ENCODE data around the gene SEMA4C.

- TF ChIP-seq EP300 (IDR thresholded peaks at IDR 0.05) (no peak), CTCF (IDR thresholded peaks at IDR 0.05) (no peak), POLR2A (IDR thresholded peaks at IDR 0.05; ENCODE audit: low read length) (no peak)
- TF ChIP-seq, protein P1, sequence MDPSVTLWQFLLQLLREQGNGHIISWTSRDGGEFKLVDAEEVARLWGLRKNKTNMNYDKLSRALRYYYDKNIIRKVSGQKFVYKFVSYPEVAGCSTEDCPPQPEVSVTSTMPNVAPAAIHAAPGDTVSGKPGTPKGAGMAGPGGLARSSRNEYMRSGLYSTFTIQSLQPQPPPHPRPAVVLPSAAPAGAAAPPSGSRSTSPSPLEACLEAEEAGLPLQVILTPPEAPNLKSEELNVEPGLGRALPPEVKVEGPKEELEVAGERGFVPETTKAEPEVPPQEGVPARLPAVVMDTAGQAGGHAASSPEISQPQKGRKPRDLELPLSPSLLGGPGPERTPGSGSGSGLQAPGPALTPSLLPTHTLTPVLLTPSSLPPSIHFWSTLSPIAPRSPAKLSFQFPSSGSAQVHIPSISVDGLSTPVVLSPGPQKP (IDR thresholded peaks at IDR 0.05; ENCODE audit: low read depth, low read length): no peak
These were observed 48.3 kb upstream of the SEMA4C start for GRCh38 chr2:96918092-96918753.
